Activated naive CD4-positive, alpha-beta T cell treated with anti-CD3 and anti-CD28 coated beads, Interleukin-2, amount 10 ng/mL, durations not matched to agents 5 hours and 36 hours (primary cell): ENCODE results near the gene ANKRD40CL. TPM values are rescaled to one million over a fixed set of nuclear protein-coding genes. Genes with fewer than 3 reads are reported as not detected.

Experiments used
- microRNA-seq: library from miRNA; unstranded; fragments of <30 nt; microRNA quantifications from one replicate; pipeline ENCODE4 v1.2.0, GENCODE V29; 2022; ENCODE audit warnings: borderline microRNAs expressed, borderline replicate concordance
- total RNA-seq, 2 experiments: library from RNA; stranded (reverse); gene quantifications; one replicate each; pipeline ENCODE4 v1.2.3, GENCODE V29; 2021

ANKRD40CL gene
- total RNA-seq, result not detected

GRCh38 chr17:50767446-50767845 is at the start of gene ANKRD40CL:
Gene ANKRD40CL, minus strand, starts transcription at chr17:50767518. Its CDS starts 605 bp downstream, at chr17:50766913.

GRCh38 chr17:50719144-50719923 is 48.0 kb downstream of the ANKRD40CL start, which contains the start of gene LUC7L3:
Gene LUC7L3, plus strand, starts transcription at chr17:50719603. Its CDS starts 130 bp downstream, at chr17:50719733.

Small RNA genes within 50 kb of the gene (microRNA-seq; reads per million reads assigned to microRNA genes)
- gene MIR8059, result not detected

Other genes with a start within 250 kb of the ANKRD40CL start
- gene EPN3, start 234.8 kb downstream of the ANKRD40CL start, total RNA-seq, result not detected
- 10 to 100 TPM; 15.8 to 17.7 TPM for gene SPATA20, start 220.3 kb downstream of the ANKRD40CL start, total RNA-seq
- gene CACNA1G, start 206.8 kb downstream of the ANKRD40CL start, total RNA-seq, result not detected
- gene ABCC3, start 132.6 kb downstream of the ANKRD40CL start, total RNA-seq, result not detected
- 10 to 100 TPM; 27.8 to 29.1 TPM for gene ANKRD40, start 59.6 kb downstream of the ANKRD40CL start, total RNA-seq
- gene LUC7L3, start 47.9 kb downstream of the ANKRD40CL start, total RNA-seq, result 100 to 1,000 TPM; 149 to 157 TPM
- gene WFIKKN2, start 68.1 kb upstream of the ANKRD40CL start, total RNA-seq, result not detected
- gene TOB1, start 98.8 kb upstream of the ANKRD40CL start, total RNA-seq, result 100 to 1,000 TPM; 101 to 102 TPM